ENCODE data around the gene THAP3. TPM values are rescaled to one million over a fixed set of nuclear protein-coding genes. Genes with fewer than 3 reads are reported as not detected.

Gene THAP3
- total RNA-seq, result 37.8 TPM

GRCh38 chr1:6624710-6625583, at the start of gene THAP3:
Gene THAP3 (plus strand): TSS chr1:6624868. CDS start chr1:6625219, 351 bp downstream.

GRCh38 chr1:6579374-6580118, 45.1 kb upstream of the THAP3 start, which contains the start of gene ZBTB48:
Gene ZBTB48 (plus strand): TSS chr1:6579994. CDS start chr1:6580610, 616 bp downstream.

GRCh38 chr1:6602669-6603237, 21.9 kb upstream of the THAP3 start, which contains the start of gene KLHL21:
Gene KLHL21 (minus strand): TSS chr1:6602869. CDS start chr1:6602817, 52 bp downstream.

GRCh38 chr1:6613361-6614018, 11.2 kb upstream of the THAP3 start, which contains the start of gene PHF13:
Gene PHF13 (plus strand): TSS chr1:6613731. CDS start chr1:6614067, 336 bp downstream.

Other genes starting within 250 kb of the THAP3 start
- gene ACOT7, start 231.1 kb upstream of the THAP3 start, total RNA-seq, result 13.5 TPM
- gene HES2, start 204.9 kb upstream of the THAP3 start, total RNA-seq, result 0.35 TPM
- 9.3 TPM for gene ESPN, start 200.1 kb upstream of the THAP3 start, total RNA-seq
- gene TNFRSF25, start 158.7 kb upstream of the THAP3 start, total RNA-seq, result 19.4 TPM
- gene PLEKHG5, start 133.2 kb upstream of the THAP3 start, total RNA-seq, result 24.2 TPM
- 27.9 TPM for gene NOL9, start 70.4 kb upstream of the THAP3 start, total RNA-seq
- 0.53 TPM for gene TAS1R1, start 69.6 kb upstream of the THAP3 start, total RNA-seq
- gene ZBTB48, start 44.9 kb upstream of the THAP3 start, total RNA-seq, result 38.9 TPM
- gene KLHL21, start 22.0 kb upstream of the THAP3 start, total RNA-seq, result 37.8 TPM
- 23.0 TPM for gene PHF13, start 11.1 kb upstream of the THAP3 start, total RNA-seq
- 47.0 TPM for gene DNAJC11, start 76.9 kb downstream of the THAP3 start, total RNA-seq
- gene CAMTA1, start 160.6 kb downstream of the THAP3 start, total RNA-seq, result 50.2 TPM

Data from metanephros (tissue), 1 donor.